Measurements from ENCODE around the gene CRYBG1. TPM values are rescaled to one million over a fixed set of nuclear protein-coding genes. Genes with fewer than 3 reads are reported as not detected.
A peak's percentile ranks its signal among the peaks of the same experiment; 100 is the strongest.

The CRYBG1 gene
- total and polyA plus RNA-seq, 2 of the 13 experiments (the other 11 are each of a cell fraction or from before 2014, with no cell fraction given) = 10.1 to 21.9 TPM

DNA sequence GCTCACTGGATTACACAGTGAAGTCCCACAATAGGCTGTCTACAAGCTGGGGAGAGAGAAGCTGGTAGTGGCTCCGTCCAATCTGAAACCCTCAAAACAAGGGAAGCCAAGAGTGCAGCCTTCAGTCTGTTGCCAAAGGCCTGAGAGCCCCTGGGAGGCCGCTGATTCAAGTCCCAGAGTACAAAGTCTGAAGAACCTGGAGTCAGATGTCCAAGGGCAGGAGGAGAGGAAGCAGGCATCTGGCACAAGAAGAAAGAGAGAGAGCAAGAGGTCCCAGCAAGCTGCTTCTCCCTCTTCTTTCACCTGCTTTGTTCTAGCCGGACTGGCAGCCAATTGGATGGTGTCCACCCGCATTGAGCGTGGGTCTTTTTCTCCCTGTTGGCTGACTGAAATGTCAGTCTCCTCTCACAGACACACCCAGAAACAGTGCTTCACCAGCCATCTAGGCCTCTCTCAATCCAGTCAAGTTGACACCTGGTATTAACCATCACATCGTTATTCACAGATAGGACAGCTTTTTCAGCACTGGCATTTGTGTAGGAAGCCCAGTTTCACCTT is 51.2 kb downstream of the CRYBG1 start:
- intact Hi-C loops (cut with micrococcal nuclease; ENCODE audit: unreplicated experiment) = no loop called here
- BruUV-seq (replicated peaks) = no TSS peak
- Histone ChIP-seq H3K9me3 (ENCODE audit: low read length) (no peaks in the 10 kb centered on the region), H3K4me1 (ENCODE audit: insufficient read depth, low read length) (peaks cover 10% of the 10 kb centered on the region), H3K4me2 (ENCODE audit: low read depth, low read length) (no peak overlapping the region), H3K4me3 (replicated peaks in 1 of 3; ENCODE audit: insufficient read depth in 1 of 3, low read depth in 2 of 3, low read length in 3 of 3) (no peak overlapping the region), H3K79me2 (ENCODE audit: insufficient read depth, low read length) (no peaks in the 10 kb centered on the region), H3K27ac (ENCODE audit: extremely low read length, insufficient read depth, low read length) (no peak overlapping the region), H2AFZ (ENCODE audit: low read length) (no peak overlapping the region), H3K9ac (ENCODE audit: insufficient read depth, low read depth, low read length) (no peak overlapping the region), H3K36me3 (replicated peaks in 1 of 2; ENCODE audit: control insufficient read depth in 1 of 2, insufficient read depth in 2 of 2, low read length in 2 of 2) (no peaks in the 10 kb centered on the region), H3K27me3 (ENCODE audit: control insufficient read depth in 1 of 2, insufficient read depth in 2 of 2, low read length in 2 of 2) (no peaks in the 10 kb centered on the region), H4K20me1 (ENCODE audit: insufficient read depth, low read length) (no peaks in the 10 kb centered on the region)
- ATAC-seq (no peak), DNase-seq (ENCODE audit: low spot score) (no peak), FAIRE-seq (no peak)
- TF ChIP-seq ZFP37 (CRISPR knock-in tag; IDR thresholded peaks at IDR 0.05; ENCODE audit: borderline replicate concordance) (no peak), ZNF12 (CRISPR knock-in tag; IDR thresholded peaks at IDR 0.05) (no peak), ZNF136 (CRISPR knock-in tag; IDR thresholded peaks at IDR 0.05; ENCODE audit: low read depth) (no peak), NFYB (CRISPR knock-in tag; IDR thresholded peaks at IDR 0.05) (peak; percentile 46; the same call in 1 of the 2 replicates), NAIF1 (CRISPR knock-in tag; IDR thresholded peaks at IDR 0.05; ENCODE audit: borderline replicate concordance) (no peak), ZFP62 (CRISPR knock-in tag; IDR thresholded peaks at IDR 0.05) (no peak), ZNF546 (CRISPR knock-in tag; conservative IDR thresholded peaks at IDR 0.05) (no peak), ZFP36 (IDR thresholded peaks at IDR 0.05; ENCODE audit: borderline replicate concordance, low read depth, low read length, partially characterized antibody) (no peak), CHD2 (IDR thresholded peaks at IDR 0.05; ENCODE audit: low read depth, low read length) (no peak), HNF4A (CRISPR knock-in tag; IDR thresholded peaks at IDR 0.05) (0 out of 2 replicates have a peak, but pooled peaks have one; percentile 4)
- TF ChIP-seq, protein P1, sequence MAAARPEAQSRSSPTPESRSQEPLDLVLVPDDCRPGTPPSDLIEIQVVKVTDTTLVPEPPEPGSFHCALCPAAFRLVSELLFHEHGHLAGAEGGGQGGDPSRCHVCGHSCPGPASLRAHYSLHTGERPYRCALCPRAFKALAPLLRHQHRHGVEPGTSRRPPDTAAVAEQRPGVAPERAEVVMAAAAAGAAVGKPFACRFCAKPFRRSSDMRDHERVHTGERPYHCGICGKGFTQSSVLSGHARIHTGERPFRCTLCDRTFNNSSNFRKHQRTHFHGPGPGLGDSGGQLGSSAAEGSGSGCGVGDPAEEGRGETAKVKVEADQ (CRISPR knock-in tag; IDR thresholded peaks at IDR 0.05; ENCODE audit: borderline replicate concordance) = no peak
- TF ChIP-seq, protein P2, sequence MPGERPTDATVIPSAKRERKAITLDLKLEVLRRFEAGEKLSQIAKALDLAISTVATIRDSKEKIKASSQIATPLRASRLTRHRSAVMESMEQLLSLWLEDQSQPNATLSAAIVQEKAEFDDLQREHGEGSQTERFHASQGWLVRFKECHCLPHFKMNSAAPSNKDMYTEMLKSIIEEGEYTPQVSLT (CRISPR knock-in tag; IDR thresholded peaks at IDR 0.05; ENCODE audit: borderline replicate concordance, low read depth) = no peak
- POLR2A ChIA-PET = no interaction called here
- 5% methylated on average over 6 of the region's 6 CpGs for WGBS (ENCODE audit: low lambda C conversion rate)
- in situ Hi-C loops (cut with HindIII; ENCODE audit: extremely low pct_ligation_motif_present, low pct_unique_long_range_greater_than_20kb) = no loop called here
- CTCF ChIA-PET (ENCODE audit: low intra/inter-chr PET ratio, low total read pairs) = no interaction called here
